GM23248 (cell line): ENCODE results near the gene FCRL2. TPM values are rescaled to one million over a fixed set of nuclear protein-coding genes. Genes with fewer than 3 reads are reported as not detected.

Source experiments
- DNase-seq: peaks from one replicate; pipeline ENCODE4 v3.0.0-alpha.2; 2015
- H2AFZ ChIP-seq: fragments of 200-600 bp; sonication (generic); 2 replicates; pipeline ENCODE4 v1.6.1; 2016; ENCODE audit warnings: antibody characterized with exemption
- H3F3A ChIP-seq: fragments of 200-600 bp; sonication (generic); 2 replicates; pipeline ENCODE4 v1.6.1; 2016; ENCODE audit warnings: mild to moderate bottlenecking, antibody characterized with exemption, mixed run types; ENCODE audit not compliant: insufficient read depth
- H3K27ac ChIP-seq: fragments of 200-600 bp; sonication (generic); 2 replicates; pipeline ENCODE4 v1.5.1; 2016; ENCODE audit warnings: mild to moderate bottlenecking
- H3K27me3 ChIP-seq: fragments of 200-600 bp; sonication (generic); replicated peaks from 2 replicates; pipeline ENCODE4 v1.6.1; 2016; ENCODE audit warnings: mild to moderate bottlenecking; ENCODE audit not compliant: insufficient read depth
- H3K36me3 ChIP-seq: fragments of 200-600 bp; sonication (generic); 2 replicates; pipeline ENCODE4 v1.6.1; 2016; ENCODE audit warnings: low read depth, mild to moderate bottlenecking
- H3K4me1 ChIP-seq: fragments of 200-600 bp; sonication (generic); 2 replicates; pipeline ENCODE4 v1.6.1; 2016; ENCODE audit warnings: mild to moderate bottlenecking; ENCODE audit not compliant: insufficient read depth
- H3K4me2 ChIP-seq: fragments of 200-600 bp; sonication (generic); one replicate; pipeline ENCODE4 v1.6.1; 2016; ENCODE audit warnings: mild to moderate bottlenecking; ENCODE audit not compliant: unreplicated experiment
- H3K4me3 ChIP-seq: fragments of 200-600 bp; sonication (generic); 2 replicates; pipeline ENCODE4 v1.5.1; 2016; ENCODE audit warnings: mild to moderate bottlenecking
- H3K79me2 ChIP-seq: fragments of 200-600 bp; sonication (generic); 2 replicates; pipeline ENCODE4 v1.6.1; 2016; ENCODE audit warnings: mild to moderate bottlenecking; ENCODE audit not compliant: insufficient read depth
- H3K9ac ChIP-seq: fragments of 200-600 bp; sonication (generic); 2 replicates; pipeline ENCODE4 v1.6.1; 2016; ENCODE audit warnings: mild to moderate bottlenecking
- H3K9me2 ChIP-seq: fragments of 200-600 bp; sonication (generic); 2 replicates; pipeline ENCODE4 v1.6.1; 2016; ENCODE audit warnings: mixed run types, mild to moderate bottlenecking, moderate library complexity; ENCODE audit not compliant: insufficient read depth
- H3K9me3 ChIP-seq: fragments of 200-600 bp; sonication (generic); one replicate; pipeline ENCODE4 v1.6.1; 2017; ENCODE audit warnings: low read depth
- H4K20me1 ChIP-seq: fragments of 200-600 bp; sonication (generic); 2 replicates; pipeline ENCODE4 v1.6.0; 2016; ENCODE audit not compliant: insufficient read depth
- EZH2 ChIP-seq: fragments of 200-600 bp; sonication (generic); IDR thresholded peaks from 2 replicates; pipeline ENCODE4 v1.6.1; 2018; ENCODE audit warnings: antibody characterized with exemption, mild to moderate bottlenecking; ENCODE audit not compliant: insufficient read depth, poor library complexity, severe bottlenecking
- EZH2phosphoT487 ChIP-seq: fragments of 200-600 bp; sonication (generic); IDR thresholded peaks from 2 replicates; pipeline ENCODE4 v1.6.1; 2018; ENCODE audit warnings: antibody characterized with exemption, moderate library complexity, mild to moderate bottlenecking, low read depth; ENCODE audit not compliant: insufficient read depth
- WGBS, 2 experiments: methylation state at CpG; one replicate each; pipeline ENCODE4 v1.1.6; 2015 to 2017; ENCODE audit warnings: low lambda C conversion rate in 2 of 2, low coverage in 1 of 2; ENCODE audit errors: missing lambda C conversion rate in 2 of 2; 5-methylcytosine and 5-hydroxymethylcytosine counted together
- in situ Hi-C: fragments of 300-500 bp; cut with MboI; formaldehyde crosslinking; loops from 2 replicates; pipeline ENCODE4 v1.15.0; 2020
- polyA plus RNA-seq: library from polyadenylated mRNA; unstranded; fragments of >200 nt; fragmentation: Nextera tagmentation; extraction: Ambion mirVana; gene quantifications from 2 replicates; pipeline ENCODE4 v1.2.1, GENCODE V29; 2016
- total RNA-seq: library from RNA; depleted of rRNA; stranded (reverse); fragments of >200 nt; shearing (Covaris generic); gene quantifications from 2 replicates; pipeline ENCODE4 v1.2.3, GENCODE V29; 2014

FCRL2 gene
- total and polyA plus RNA-seq, 2 experiments from 2014 or later: not detected

- no peaks in the 10 kb centered on the region for H3K4me1 ChIP-seq
- no peak overlapping the region for H2AFZ ChIP-seq
- H3K4me3 ChIP-seq: no peak overlapping the region
- H3K36me3 ChIP-seq: no peaks in the 10 kb centered on the region
- no peak overlapping the region for H3K9ac ChIP-seq
- H3K9me2 ChIP-seq: no peaks in the 10 kb centered on the region
- no peaks in the 10 kb centered on the region for H3K79me2 ChIP-seq
- no peaks in the 10 kb centered on the region for H3K27me3 ChIP-seq
- in situ Hi-C loops: no loop called here
- DNase-seq: no peak
- no peak overlapping the region for H3K27ac ChIP-seq
- TF ChIP-seq EZH2 (no peak), EZH2phosphoT487 (no peak)
- H3K9me3 ChIP-seq: no peaks in the 10 kb centered on the region
- WGBS, 2 experiments: 21 to 26% methylated on average over 4 of the region's 4 CpGs
- no peak overlapping the region for H3K4me2 ChIP-seq
- no peaks in the 10 kb centered on the region for H4K20me1 ChIP-seq
- H3F3A ChIP-seq: no peaks in the 10 kb centered on the region
Measured at GRCh38 chr1:157775101-157775870, 1.6 kb downstream of the FCRL2 start.

DNA sequence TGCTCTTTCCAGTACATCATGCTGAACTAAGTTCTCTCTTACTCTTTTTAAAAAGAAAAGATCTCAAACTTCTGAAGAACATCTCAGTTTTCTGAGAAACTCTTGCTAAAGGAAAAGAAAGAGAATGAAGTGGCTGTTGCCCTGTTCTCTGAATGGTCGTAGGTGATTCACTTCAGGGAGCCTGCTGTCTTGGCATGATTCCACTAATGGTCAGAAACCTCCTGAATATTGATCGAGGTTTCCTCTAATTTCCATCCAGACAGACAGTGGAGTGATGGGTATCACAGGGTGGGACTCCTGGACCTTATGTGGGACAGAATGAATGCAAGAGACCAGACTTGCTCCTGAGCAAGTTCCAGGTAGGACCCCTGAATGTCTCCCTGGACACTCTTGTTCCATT lies 2.5 kb downstream of the FCRL2 start:
- Histone ChIP-seq H3K27me3 (no peaks in the 10 kb centered on the region), H3K9ac (no peak overlapping the region), H2AFZ (no peak overlapping the region), H3F3A (no peaks in the 10 kb centered on the region), H3K36me3 (no peaks in the 10 kb centered on the region), H3K4me3 (no peak overlapping the region), H3K9me2 (no peaks in the 10 kb centered on the region), H3K79me2 (no peaks in the 10 kb centered on the region), H4K20me1 (no peaks in the 10 kb centered on the region), H3K4me1 (no peaks in the 10 kb centered on the region), H3K4me2 (no peak overlapping the region), H3K9me3 (no peaks in the 10 kb centered on the region), H3K27ac (no peak overlapping the region)
- 0% methylated on average over 2 of the region's 2 CpGs for WGBS, 2 experiments
- DNase-seq: no peak
- no peak for TF ChIP-seq EZH2phosphoT487
- in situ Hi-C loops: no loop called here

- Histone ChIP-seq H3F3A (no peaks in the 10 kb centered on the region), H3K9me2 (no peaks in the 10 kb centered on the region), H3K27ac (no peak overlapping the region), H2AFZ (no peak overlapping the region), H3K9ac (no peak overlapping the region), H3K4me1 (no peaks in the 10 kb centered on the region), H3K9me3 (no peaks in the 10 kb centered on the region), H3K27me3 (no peaks in the 10 kb centered on the region), H3K4me2 (no peak overlapping the region), H3K79me2 (no peaks in the 10 kb centered on the region), H4K20me1 (no peaks in the 10 kb centered on the region), H3K36me3 (no peaks in the 10 kb centered on the region), H3K4me3 (no peak overlapping the region)
- TF ChIP-seq EZH2phosphoT487: no peak
- TF ChIP-seq EZH2: no peak
- no peak for DNase-seq
- 0% methylated on average over 1 of the region's 1 CpG for WGBS, 2 experiments
- in situ Hi-C loops: no loop called here
Measured at GRCh38 chr1:157773493-157774350, 3.2 kb downstream of the FCRL2 start.

DNA sequence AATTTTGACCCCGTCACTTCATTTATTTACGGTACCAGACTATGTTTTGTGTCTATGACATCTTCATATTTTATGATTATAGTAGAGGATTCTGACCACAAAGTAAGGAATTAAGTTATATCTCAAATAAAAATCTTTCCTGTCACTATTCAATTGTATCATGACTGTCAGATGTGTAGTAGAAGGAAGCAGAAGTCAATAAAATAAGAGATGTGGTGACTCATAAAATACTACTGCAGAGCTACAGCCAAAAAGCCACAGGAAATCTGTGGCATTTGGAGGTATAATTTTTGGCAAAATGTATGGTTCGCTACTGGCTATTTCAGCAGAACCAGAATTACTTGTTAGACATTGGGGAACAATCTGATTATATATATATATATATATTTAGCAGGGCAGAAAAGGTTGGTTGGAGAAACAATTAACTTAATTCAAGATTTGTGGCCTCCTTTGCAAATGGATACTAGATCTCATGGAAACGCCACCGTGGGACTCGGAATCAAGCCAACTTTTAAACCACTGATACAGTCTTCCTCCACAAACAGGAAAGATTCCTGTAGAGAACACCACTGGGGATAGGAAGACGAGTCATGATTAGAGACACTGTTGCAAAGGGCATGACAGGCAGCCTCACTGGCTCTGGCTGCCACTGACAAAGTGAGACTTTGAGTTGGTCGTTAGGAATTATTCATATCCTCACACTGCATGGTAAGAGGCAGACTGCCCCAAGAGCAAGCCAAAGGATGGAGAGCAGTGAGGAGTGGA lies 5.1 kb downstream of the FCRL2 start:
- 35 to 36% methylated on average over 8 of the region's 8 CpGs for WGBS, 2 experiments
- H2AFZ ChIP-seq: no peak overlapping the region
- H3K9ac ChIP-seq: no peak overlapping the region
- no peaks in the 10 kb centered on the region for H3K9me3 ChIP-seq
- H3K79me2 ChIP-seq: no peaks in the 10 kb centered on the region
- H3K27me3 ChIP-seq: no peaks in the 10 kb centered on the region
- no peaks in the 10 kb centered on the region for H3K36me3 ChIP-seq
- in situ Hi-C loops: no loop called here
- no peaks in the 10 kb centered on the region for H3K9me2 ChIP-seq
- H3K4me2 ChIP-seq: no peak overlapping the region
- H3K4me1 ChIP-seq: no peaks in the 10 kb centered on the region
- no peak for DNase-seq
- H3F3A ChIP-seq: no peaks in the 10 kb centered on the region
- no peaks in the 10 kb centered on the region for H4K20me1 ChIP-seq
- no peak overlapping the region for H3K4me3 ChIP-seq
- TF ChIP-seq EZH2 (no peak), EZH2phosphoT487 (no peak)
- no peak overlapping the region for H3K27ac ChIP-seq
